ENCODE data around the gene TAOK2. TPM values are rescaled to one million over a fixed set of nuclear protein-coding genes. Genes with fewer than 3 reads are reported as not detected.

Gene TAOK2
- total RNA-seq, 1 donor from 2014 or later: 35.0 TPM

DNA sequence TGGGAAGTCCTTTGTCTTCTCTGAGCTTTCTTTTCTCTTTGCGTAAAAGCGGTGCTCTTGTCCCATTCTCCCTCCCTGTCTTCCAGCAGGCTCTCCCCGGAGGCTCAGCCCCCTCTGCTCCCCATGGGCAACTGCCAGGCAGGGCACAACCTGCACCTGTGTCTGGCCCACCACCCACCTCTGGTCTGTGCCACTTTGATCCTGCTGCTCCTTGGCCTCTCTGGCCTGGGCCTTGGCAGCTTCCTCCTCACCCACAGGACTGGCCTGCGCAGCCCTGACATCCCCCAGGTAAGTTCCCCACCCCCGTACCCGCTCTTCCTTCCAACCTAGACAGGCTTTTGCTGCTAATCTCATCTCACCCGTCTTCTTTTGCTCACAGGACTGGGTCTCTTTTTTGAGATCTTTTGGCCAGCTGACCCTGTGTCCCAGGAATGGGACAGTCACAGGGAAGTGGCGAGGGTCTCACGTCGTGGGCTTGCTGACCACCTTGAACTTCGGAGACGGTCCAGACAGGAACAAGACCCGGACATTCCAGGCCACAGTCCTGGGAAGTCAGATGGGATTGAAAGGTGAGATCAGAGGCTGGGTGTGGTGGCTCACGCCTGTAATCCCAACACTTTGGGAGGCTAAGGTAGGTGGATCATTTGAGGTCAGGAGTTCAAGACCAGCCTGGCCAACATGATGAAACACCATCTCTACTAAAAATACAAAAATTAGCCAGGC lies 10.5 kb upstream of the TAOK2 start:
- no peaks in the 10 kb centered on the region for H3K27me3 ChIP-seq (ENCODE audit: control insufficient read depth in 3 of 3, insufficient read depth in 3 of 3, low read length in 3 of 3)
- peaks cover 4 to 11% (median 5%) of the 10 kb centered on the region in 3 donors for H3K36me3 ChIP-seq (ENCODE audit: control insufficient read depth in 3 of 3, insufficient read depth in 3 of 3, low read length in 3 of 3)
- H3K9me3 ChIP-seq (ENCODE audit: control insufficient read depth in 3 of 3, low read length in 3 of 3): no peaks in the 10 kb centered on the region
- H3K4me3 ChIP-seq (ENCODE audit: low read length in 3 of 3): peak overlapping the region; percentile 89 to 90 (median 89)
- peak overlapping the region in 2 of 3 donors; percentile 5 to 87 for H3K9ac ChIP-seq (ENCODE audit: low read depth in 1 of 3, low read length in 3 of 3)
- peaks cover 12 to 19% (median 18%) of the 10 kb centered on the region in 3 donors for H3K4me1 ChIP-seq (ENCODE audit: control insufficient read depth in 3 of 3, insufficient read depth in 3 of 3, low read length in 3 of 3)
- H3K27ac ChIP-seq (ENCODE audit: low read depth, low read length): peak overlapping the region; percentile 85

DNA sequence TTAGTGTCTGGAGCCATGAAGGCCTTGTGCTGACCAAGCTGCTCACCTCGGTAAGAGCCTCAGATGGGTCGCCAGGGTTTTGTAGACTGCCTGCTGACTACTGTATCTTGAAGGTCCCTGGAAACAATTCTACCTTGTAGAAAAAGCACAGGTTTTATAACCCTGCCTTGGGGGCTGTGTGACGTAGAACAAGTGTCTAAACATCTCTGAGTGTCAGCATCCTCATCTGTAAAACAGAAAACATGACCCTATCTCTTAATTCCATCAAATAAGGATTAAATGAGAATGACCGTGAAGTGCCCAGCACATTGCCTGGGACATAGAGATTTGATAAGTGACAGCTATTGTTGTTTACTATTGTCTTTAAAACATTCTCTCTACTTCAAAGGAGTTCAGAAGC lies 5.5 kb upstream of the TAOK2 start:
- Histone ChIP-seq H3K27me3 (ENCODE audit: control insufficient read depth in 3 of 3, insufficient read depth in 3 of 3, low read length in 3 of 3) (no peaks in the 10 kb centered on the region), H3K4me1 (ENCODE audit: control insufficient read depth in 3 of 3, insufficient read depth in 3 of 3, low read length in 3 of 3) (peaks cover 3 to 6% (median 5%) of the 10 kb centered on the region in 3 donors), H3K4me3 (ENCODE audit: low read length in 3 of 3) (no peak overlapping the region), H3K36me3 (ENCODE audit: control insufficient read depth in 3 of 3, insufficient read depth in 3 of 3, low read length in 3 of 3) (peaks cover 20 to 29% (median 26%) of the 10 kb centered on the region in 3 donors), H3K27ac (ENCODE audit: low read depth, low read length) (no peak overlapping the region), H3K9ac (ENCODE audit: low read depth in 1 of 3, low read length in 3 of 3) (no peak overlapping the region), H3K9me3 (ENCODE audit: control insufficient read depth in 3 of 3, low read length in 3 of 3) (no peaks in the 10 kb centered on the region)

DNA sequence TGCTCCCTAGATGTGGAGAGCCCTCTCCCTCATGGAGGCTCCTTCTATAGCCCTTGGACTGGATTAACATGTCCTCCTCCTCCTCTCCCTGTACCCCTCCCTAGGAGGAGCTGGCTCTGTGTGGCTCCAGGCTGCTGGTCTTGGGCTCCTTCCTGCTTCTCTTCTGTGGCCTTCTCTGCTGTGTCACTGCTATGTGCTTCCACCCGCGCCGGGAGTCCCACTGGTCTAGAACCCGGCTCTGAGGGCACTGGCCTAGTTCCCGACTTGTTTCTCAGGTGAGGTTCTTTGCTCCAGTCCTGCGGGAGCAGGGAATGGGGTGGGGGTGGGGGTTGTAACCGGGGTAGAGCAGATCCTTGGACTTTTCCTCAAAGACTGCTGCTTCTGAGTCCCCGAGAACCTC lies 2.4 kb upstream of the TAOK2 start:
- H3K9me3 ChIP-seq (ENCODE audit: control insufficient read depth in 3 of 3, low read length in 3 of 3): no peaks in the 10 kb centered on the region
- no peak overlapping the region for H3K4me3 ChIP-seq (ENCODE audit: low read length in 3 of 3)
- H3K36me3 ChIP-seq (ENCODE audit: control insufficient read depth in 3 of 3, insufficient read depth in 3 of 3, low read length in 3 of 3): peaks cover 20 to 29% (median 20%) of the 10 kb centered on the region in 3 donors
- H3K9ac ChIP-seq (ENCODE audit: low read depth in 1 of 3, low read length in 3 of 3): no peak overlapping the region
- H3K4me1 ChIP-seq (ENCODE audit: control insufficient read depth in 3 of 3, insufficient read depth in 3 of 3, low read length in 3 of 3): peaks cover 23 to 27% (median 25%) of the 10 kb centered on the region in 3 donors
- no peak overlapping the region for H3K27ac ChIP-seq (ENCODE audit: low read depth, low read length)
- H3K27me3 ChIP-seq (ENCODE audit: control insufficient read depth in 3 of 3, insufficient read depth in 3 of 3, low read length in 3 of 3): no peaks in the 10 kb centered on the region

DNA sequence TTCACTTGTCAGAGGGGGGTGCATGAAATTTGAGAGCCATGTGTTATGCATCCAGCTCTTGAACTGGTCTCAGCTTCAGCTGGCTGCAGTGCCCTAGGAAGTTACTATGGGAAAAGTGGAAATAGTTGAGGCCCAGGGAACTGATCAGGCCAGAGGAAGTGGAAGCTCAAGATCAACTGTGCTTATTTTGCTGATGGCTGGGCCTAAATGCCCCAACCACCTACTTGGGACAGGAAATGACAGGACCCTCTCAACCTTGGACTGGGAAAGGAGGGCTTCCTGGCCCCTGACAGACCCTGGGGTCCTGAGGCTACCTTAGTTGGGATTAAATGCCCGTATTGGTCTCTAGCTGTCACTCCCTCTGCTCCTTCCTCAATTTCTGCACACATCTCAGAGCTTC lies 1.2 kb upstream of the TAOK2 start:
- Histone ChIP-seq H3K9me3 (ENCODE audit: control insufficient read depth in 3 of 3, low read length in 3 of 3) (no peaks in the 10 kb centered on the region), H3K4me3 (ENCODE audit: low read length in 3 of 3) (no peak overlapping the region), H3K9ac (ENCODE audit: low read depth in 1 of 3, low read length in 3 of 3) (no peak overlapping the region), H3K36me3 (ENCODE audit: control insufficient read depth in 3 of 3, insufficient read depth in 3 of 3, low read length in 3 of 3) (peaks cover 20 to 30% (median 20%) of the 10 kb centered on the region in 3 donors), H3K27me3 (ENCODE audit: control insufficient read depth in 3 of 3, insufficient read depth in 3 of 3, low read length in 3 of 3) (no peaks in the 10 kb centered on the region), H3K27ac (ENCODE audit: low read depth, low read length) (no peak overlapping the region), H3K4me1 (ENCODE audit: control insufficient read depth in 3 of 3, insufficient read depth in 3 of 3, low read length in 3 of 3) (peaks cover 35 to 38% (median 37%) of the 10 kb centered on the region in 3 donors)

DNA sequence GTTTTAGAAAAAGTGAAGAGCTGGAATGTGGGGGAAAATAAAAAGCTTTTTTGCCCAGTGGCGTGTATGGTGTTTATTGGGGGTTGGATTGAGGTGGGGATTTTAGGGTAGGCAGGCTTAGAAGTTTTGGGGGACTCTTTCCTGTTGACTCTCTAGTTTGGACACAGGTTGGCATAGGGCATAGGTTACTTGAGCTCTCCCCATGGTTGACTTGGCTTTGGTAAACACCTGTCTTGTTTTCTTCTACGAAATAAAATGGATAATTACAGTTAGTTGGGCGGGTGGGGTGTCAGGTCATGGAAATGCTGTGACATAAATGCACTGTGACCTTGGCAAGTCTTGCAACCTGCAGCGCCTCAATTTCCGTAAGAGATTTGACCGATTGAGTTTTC lies 680 bp upstream of the TAOK2 start:
- Histone ChIP-seq H3K4me3 (ENCODE audit: low read length in 3 of 3) (peak overlapping the region; percentile 8 to 94 (median 93)), H3K27me3 (ENCODE audit: control insufficient read depth in 3 of 3, insufficient read depth in 3 of 3, low read length in 3 of 3) (no peaks in the 10 kb centered on the region), H3K27ac (ENCODE audit: low read depth, low read length) (peak overlapping the region; percentile 96), H3K4me1 (ENCODE audit: control insufficient read depth in 3 of 3, insufficient read depth in 3 of 3, low read length in 3 of 3) (peaks cover 38 to 40% (median 39%) of the 10 kb centered on the region in 3 donors), H3K9ac (ENCODE audit: low read depth in 1 of 3, low read length in 3 of 3) (peak overlapping the region in 1 of 3 donors; percentile 96), H3K36me3 (ENCODE audit: control insufficient read depth in 3 of 3, insufficient read depth in 3 of 3, low read length in 3 of 3) (peaks cover 21 to 32% (median 22%) of the 10 kb centered on the region in 3 donors), H3K9me3 (ENCODE audit: control insufficient read depth in 3 of 3, low read length in 3 of 3) (no peaks in the 10 kb centered on the region)

DNA sequence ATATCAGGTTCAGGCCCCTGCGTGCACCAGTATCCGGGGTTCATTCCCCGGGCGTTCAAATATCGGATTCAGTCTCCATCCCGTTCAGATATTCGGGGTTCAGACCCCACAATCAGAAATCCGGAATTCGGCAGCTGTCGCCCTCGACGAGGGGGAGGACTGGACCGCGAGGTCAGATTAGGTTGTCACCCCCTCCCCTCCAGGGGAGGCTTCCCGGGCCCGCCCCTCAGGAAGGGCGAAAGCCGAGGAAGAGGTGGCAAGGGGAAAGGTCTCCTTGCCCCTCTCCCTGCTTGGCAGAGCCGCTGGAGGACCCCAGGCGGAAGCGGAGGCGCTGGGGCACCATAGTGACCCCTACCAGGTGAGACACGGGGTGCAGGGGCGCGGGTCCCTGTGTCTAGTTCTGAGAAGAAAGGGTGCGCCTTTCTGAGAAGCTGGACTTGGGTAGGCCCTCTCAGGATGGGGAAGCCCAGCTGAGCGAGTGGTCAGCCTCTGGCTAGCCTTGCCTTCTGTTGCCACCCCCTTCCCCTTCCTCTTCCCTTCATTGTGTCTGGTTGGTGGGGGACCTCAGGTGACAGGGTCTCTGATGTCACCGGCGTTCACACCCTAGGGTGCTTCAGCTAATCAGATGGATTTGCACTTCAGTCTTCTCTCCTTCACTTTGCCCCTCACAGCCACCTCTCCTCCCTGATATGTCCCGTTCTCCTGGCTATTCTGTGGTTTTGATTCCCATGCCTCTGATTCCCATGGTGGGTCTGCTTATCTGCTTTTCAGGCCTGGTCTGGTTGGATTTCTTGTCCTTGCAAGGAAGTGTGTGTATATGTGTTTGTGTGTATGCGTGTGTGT lies 844 bp downstream of the TAOK2 start:
- H3K4me1 ChIP-seq (ENCODE audit: control insufficient read depth in 3 of 3, insufficient read depth in 3 of 3, low read length in 3 of 3): peaks cover 38 to 49% (median 46%) of the 10 kb centered on the region in 3 donors
- H3K36me3 ChIP-seq (ENCODE audit: control insufficient read depth in 3 of 3, insufficient read depth in 3 of 3, low read length in 3 of 3): peaks cover 24 to 35% (median 26%) of the 10 kb centered on the region in 3 donors

DNA sequence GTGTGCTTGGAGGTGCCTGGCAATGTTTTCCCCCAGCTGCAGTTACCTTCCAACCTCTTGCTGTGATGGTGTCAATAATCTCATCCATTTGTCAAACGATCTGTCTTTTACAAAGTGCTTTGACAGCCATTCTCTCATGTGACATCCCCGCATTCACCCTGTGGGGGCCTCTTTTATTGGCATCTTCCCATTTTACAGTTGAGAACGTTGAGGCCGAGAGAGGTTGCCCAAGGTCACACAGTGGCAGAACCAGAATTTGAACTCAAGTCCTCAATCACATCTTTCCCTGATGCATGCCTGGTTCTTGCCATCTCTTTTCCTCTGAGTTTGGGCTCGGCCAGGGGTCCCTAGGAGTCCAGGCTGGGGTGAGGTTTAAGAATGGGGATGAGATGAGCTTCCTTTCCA lies 1.5 kb downstream of the TAOK2 start:
- Histone ChIP-seq H3K9ac (ENCODE audit: low read depth in 1 of 3, low read length in 3 of 3) (peak overlapping the region; percentile 85 to 96 (median 96)), H3K27me3 (ENCODE audit: control insufficient read depth in 3 of 3, insufficient read depth in 3 of 3, low read length in 3 of 3) (no peaks in the 10 kb centered on the region), H3K9me3 (ENCODE audit: control insufficient read depth in 3 of 3, low read length in 3 of 3) (no peaks in the 10 kb centered on the region), H3K27ac (ENCODE audit: low read depth, low read length) (peak overlapping the region; percentile 96), H3K4me1 (ENCODE audit: control insufficient read depth in 3 of 3, insufficient read depth in 3 of 3, low read length in 3 of 3) (peaks cover 38 to 49% (median 46%) of the 10 kb centered on the region in 3 donors), H3K36me3 (ENCODE audit: control insufficient read depth in 3 of 3, insufficient read depth in 3 of 3, low read length in 3 of 3) (peaks cover 28 to 38% (median 28%) of the 10 kb centered on the region in 3 donors), H3K4me3 (ENCODE audit: low read length in 3 of 3) (peak overlapping the region; percentile 90 to 94 (median 93))

More for the DNA sequence above, 844 bp downstream of the TAOK2 start:
- H3K4me3 ChIP-seq (ENCODE audit: low read length in 3 of 3): peak overlapping the region; percentile 90 to 94 (median 93)
- no peaks in the 10 kb centered on the region for H3K9me3 ChIP-seq (ENCODE audit: control insufficient read depth in 3 of 3, low read length in 3 of 3)
- peak overlapping the region; percentile 85 to 96 (median 96) for H3K9ac ChIP-seq (ENCODE audit: low read depth in 1 of 3, low read length in 3 of 3)
- peak overlapping the region; percentile 96 for H3K27ac ChIP-seq (ENCODE audit: low read depth, low read length)
- no peaks in the 10 kb centered on the region for H3K27me3 ChIP-seq (ENCODE audit: control insufficient read depth in 3 of 3, insufficient read depth in 3 of 3, low read length in 3 of 3)

DNA sequence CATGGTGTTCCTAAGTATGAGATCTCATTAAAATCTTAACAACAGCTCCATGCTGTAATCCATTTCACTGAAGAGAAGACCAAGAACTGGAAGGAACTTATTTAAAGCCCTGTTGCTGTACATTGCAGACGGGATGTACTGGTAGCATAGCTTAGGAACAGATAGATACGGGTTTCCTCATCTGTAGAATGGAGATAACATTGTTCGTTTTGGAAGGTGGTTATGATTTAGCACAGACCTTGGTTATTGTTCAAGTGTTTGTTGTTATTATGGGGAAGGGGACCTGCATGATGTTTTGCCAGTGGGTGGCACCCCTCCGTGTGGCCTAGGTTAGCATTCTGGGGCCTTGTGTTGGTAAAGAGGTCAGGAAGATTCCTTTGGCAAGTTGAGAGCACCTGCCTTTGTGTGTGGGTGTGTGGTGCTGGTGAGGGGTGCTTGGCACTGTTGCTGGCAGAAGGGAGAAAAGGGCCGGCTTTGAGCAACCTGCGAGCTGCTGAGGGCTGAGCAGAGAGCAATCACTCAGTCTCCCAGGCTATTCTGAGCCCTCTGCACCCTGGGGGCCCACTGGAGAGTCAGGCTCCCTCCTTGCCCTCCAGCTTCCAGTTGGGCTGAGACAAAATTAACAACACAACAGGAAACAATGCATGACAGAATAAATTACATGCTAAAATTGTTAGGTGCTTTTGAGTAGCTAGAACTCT lies 2.3 kb downstream of the TAOK2 start:
- Histone ChIP-seq H3K36me3 (ENCODE audit: control insufficient read depth in 3 of 3, insufficient read depth in 3 of 3, low read length in 3 of 3) (peaks cover 31 to 44% (median 36%) of the 10 kb centered on the region in 3 donors), H3K27me3 (ENCODE audit: control insufficient read depth in 3 of 3, insufficient read depth in 3 of 3, low read length in 3 of 3) (no peaks in the 10 kb centered on the region), H3K9me3 (ENCODE audit: control insufficient read depth in 3 of 3, low read length in 3 of 3) (no peaks in the 10 kb centered on the region), H3K27ac (ENCODE audit: low read depth, low read length) (peak overlapping the region; percentile 96), H3K4me1 (ENCODE audit: control insufficient read depth in 3 of 3, insufficient read depth in 3 of 3, low read length in 3 of 3) (peaks cover 38 to 49% (median 46%) of the 10 kb centered on the region in 3 donors), H3K4me3 (ENCODE audit: low read length in 3 of 3) (peak overlapping the region; percentile 90 to 94 (median 93)), H3K9ac (ENCODE audit: low read depth in 1 of 3, low read length in 3 of 3) (peak overlapping the region; percentile 85 to 96 (median 96))

DNA sequence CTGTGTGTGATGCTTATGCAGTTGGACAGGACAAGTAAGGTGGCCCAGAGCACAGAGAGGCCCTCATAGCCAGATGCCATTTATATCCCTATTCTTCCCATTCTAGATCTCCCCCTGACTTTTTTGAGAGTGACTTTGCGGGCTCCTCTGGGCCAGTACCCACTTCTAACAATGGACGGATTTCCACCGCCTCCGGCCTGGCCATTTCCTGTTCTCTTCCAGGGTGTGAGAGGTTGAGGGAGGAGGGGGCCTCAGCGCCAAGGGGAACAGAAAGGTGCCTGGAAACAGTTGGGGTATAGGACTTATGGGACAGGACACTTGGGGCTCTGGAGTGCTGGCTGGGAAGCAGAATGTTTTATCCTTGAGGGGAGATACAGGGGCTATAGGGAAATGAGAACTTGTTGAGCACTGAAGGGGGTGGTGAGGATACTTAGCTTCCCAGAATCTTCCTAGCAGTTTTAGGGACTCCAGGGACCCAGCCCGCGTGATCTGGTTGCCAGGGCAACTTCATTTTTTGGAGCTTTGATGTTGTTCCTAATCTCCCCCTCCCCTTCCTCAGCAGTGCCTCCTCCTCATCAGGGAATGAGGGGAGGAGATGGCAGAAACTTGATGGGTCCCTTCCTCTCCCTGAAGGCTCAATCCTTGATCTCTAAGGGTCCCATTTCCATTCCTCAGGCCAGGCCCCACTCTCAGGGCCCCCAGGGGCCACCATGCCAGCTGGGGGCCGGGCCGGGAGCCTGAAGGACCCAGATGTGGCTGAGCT lies 3.6 kb downstream of the TAOK2 start:
- peaks cover 38 to 49% (median 46%) of the 10 kb centered on the region in 3 donors for H3K4me1 ChIP-seq (ENCODE audit: control insufficient read depth in 3 of 3, insufficient read depth in 3 of 3, low read length in 3 of 3)
- H3K9me3 ChIP-seq (ENCODE audit: control insufficient read depth in 3 of 3, low read length in 3 of 3): no peaks in the 10 kb centered on the region
- H3K27ac ChIP-seq (ENCODE audit: low read depth, low read length): peak overlapping the region; percentile 59
- no peaks in the 10 kb centered on the region for H3K27me3 ChIP-seq (ENCODE audit: control insufficient read depth in 3 of 3, insufficient read depth in 3 of 3, low read length in 3 of 3)
- peak overlapping the region; percentile 36 to 94 (median 90) for H3K4me3 ChIP-seq (ENCODE audit: low read length in 3 of 3)
- peak overlapping the region in 2 of 3 donors; percentile 8 to 85 for H3K9ac ChIP-seq (ENCODE audit: low read depth in 1 of 3, low read length in 3 of 3)
- peaks cover 41 to 52% (median 45%) of the 10 kb centered on the region in 3 donors for H3K36me3 ChIP-seq (ENCODE audit: control insufficient read depth in 3 of 3, insufficient read depth in 3 of 3, low read length in 3 of 3)

Data from skeletal muscle tissue (tissue), 4 donors.